Fibroblast of lung (primary cell): ENCODE measurements around the gene VBP1.

Source experiments
- EZH2 ChIP-seq: IDR thresholded peaks from 2 replicates; pipeline ENCODE4 v1.5.1; 2012; ENCODE audit warnings: low read length, control low read depth, mild to moderate bottlenecking; ENCODE audit errors: missing control alignments
- TF ChIP-seq, protein P1 (sequence below), 2 donors: IDR thresholded peaks in 1 of 2; conservative IDR thresholded peaks in 1 of 2; 1 replicate in 1 of 2; 2 replicates in 1 of 2; pipeline ENCODE4 v1.5.1; 2011 to 2012; ENCODE audit warnings: low read length in 2 of 2, control low read depth in 1 of 2, inconsistent platforms in 1 of 2, low read depth in 1 of 2, mild to moderate bottlenecking in 1 of 2

DNA sequence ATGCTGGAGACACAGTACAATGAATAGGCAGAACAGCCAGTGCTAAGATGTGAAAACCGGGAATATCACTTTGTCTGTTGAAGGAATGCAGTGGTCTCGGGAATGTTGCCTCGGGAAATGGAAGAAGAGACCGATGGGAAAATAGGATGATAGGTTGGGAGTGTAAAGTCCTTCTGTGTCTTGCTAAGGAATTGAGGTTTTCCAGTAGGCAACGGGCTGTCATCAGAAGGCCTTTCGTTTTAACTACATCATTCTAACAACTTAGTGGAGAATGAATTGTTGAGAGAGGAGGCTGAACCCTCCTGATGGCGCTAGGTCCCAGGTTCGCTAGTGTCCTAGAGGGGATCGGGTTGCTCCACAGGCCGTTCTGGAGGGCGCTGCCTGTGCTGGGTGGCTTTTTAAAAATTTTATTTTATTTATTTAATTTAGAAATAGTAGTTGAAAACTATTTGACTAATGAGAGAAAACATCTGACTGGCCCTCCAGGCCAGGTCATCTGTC is 730 bp downstream of the VBP1 start:
- TF ChIP-seq, protein P1, sequence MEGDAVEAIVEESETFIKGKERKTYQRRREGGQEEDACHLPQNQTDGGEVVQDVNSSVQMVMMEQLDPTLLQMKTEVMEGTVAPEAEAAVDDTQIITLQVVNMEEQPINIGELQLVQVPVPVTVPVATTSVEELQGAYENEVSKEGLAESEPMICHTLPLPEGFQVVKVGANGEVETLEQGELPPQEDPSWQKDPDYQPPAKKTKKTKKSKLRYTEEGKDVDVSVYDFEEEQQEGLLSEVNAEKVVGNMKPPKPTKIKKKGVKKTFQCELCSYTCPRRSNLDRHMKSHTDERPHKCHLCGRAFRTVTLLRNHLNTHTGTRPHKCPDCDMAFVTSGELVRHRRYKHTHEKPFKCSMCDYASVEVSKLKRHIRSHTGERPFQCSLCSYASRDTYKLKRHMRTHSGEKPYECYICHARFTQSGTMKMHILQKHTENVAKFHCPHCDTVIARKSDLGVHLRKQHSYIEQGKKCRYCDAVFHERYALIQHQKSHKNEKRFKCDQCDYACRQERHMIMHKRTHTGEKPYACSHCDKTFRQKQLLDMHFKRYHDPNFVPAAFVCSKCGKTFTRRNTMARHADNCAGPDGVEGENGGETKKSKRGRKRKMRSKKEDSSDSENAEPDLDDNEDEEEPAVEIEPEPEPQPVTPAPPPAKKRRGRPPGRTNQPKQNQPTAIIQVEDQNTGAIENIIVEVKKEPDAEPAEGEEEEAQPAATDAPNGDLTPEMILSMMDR (conservative IDR thresholded peaks at IDR 0.05 in 1 of 2, IDR thresholded peaks at IDR 0.05 in 1 of 2; ENCODE audit: low read depth in 1 of 2, low read length in 2 of 2): no peak
- TF ChIP-seq EZH2: no peak
